OCI-LY3 (cell line): Measurements from ENCODE around the gene EML1.

Experiments used
- EZH2phosphoT487 ChIP-seq: fragments of 200-600 bp; shearing (Covaris generic); IDR thresholded peaks from 2 replicates; pipeline ENCODE4 v1.6.1; 2018; ENCODE audit warnings: antibody characterized with exemption, mixed run types, low read depth
- TF ChIP-seq, protein P1 (sequence below): fragments of 200-600, 300-600 bp; sonication (generic); IDR thresholded peaks from 2 replicates; pipeline ENCODE4 v1.5.1; 2014; ENCODE audit warnings: antibody characterized with exemption, low read length, low read depth

DNA sequence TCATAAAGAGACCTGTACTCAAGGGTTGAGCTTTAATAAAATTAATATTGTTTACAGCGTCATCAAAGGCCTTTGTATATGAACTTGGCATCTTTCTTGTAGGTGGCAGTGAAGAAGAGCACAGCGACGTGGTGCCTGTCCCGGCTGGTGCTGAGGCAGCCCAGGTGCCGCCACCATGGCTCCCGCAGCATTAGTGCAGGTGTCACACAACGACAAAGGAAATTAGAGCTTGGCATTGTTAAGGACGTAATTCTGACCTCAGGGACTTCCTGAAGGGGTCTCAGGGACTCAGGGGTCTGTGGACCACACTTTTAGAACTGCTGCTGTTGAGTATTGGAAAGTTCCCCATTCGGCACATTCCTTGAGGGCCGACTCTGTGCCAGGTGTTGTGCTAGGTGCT is 24.1 kb downstream of the EML1 start:
- no peak for TF ChIP-seq EZH2phosphoT487
- TF ChIP-seq, protein P1, sequence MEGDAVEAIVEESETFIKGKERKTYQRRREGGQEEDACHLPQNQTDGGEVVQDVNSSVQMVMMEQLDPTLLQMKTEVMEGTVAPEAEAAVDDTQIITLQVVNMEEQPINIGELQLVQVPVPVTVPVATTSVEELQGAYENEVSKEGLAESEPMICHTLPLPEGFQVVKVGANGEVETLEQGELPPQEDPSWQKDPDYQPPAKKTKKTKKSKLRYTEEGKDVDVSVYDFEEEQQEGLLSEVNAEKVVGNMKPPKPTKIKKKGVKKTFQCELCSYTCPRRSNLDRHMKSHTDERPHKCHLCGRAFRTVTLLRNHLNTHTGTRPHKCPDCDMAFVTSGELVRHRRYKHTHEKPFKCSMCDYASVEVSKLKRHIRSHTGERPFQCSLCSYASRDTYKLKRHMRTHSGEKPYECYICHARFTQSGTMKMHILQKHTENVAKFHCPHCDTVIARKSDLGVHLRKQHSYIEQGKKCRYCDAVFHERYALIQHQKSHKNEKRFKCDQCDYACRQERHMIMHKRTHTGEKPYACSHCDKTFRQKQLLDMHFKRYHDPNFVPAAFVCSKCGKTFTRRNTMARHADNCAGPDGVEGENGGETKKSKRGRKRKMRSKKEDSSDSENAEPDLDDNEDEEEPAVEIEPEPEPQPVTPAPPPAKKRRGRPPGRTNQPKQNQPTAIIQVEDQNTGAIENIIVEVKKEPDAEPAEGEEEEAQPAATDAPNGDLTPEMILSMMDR = no peak
